ENCODE measurements around the gene ZNF580.

The ZNF580 gene

DNA sequence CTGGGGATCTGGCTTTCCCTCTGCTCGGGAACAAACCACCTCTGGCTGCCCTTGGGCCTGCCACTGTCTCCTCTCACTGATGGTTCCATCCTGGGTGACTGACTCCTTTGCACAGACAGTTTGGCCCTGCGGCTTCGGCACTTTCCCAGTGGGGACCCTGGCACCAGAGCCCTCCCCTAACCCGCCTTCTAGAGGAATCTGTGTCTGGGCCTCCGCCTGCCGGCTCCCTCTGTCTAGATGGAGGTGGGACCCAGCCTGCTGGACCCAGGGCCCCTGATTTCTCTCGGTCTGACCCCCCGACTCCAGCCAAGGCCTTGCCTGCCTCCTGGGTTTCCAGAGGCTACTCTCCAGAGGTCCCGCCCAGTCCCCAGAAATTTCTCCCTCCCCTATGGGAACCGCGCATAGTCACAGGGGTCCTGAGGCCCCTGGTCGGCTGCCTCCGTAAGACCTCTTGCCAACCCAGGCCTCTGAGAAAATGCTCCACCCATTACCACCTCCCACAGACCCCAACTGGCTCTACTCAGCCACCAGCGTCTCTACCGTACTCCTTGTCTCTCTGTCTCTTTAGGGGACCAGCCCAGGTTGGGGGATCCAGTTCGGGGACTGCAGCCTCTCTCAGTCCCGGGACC is 9.9 kb downstream of the ZNF580 start:
- no peak for DNase-seq (ENCODE audit: low spot score)
- Mint-ChIP-seq H3K36me3 (ENCODE audit: low read depth) (peaks cover 13% of the 10 kb centered on the region), H3K27me3 (ENCODE audit: low read depth) (no peaks in the 10 kb centered on the region), H3K4me1 (ENCODE audit: low read depth) (peaks cover 15% of the 10 kb centered on the region), H3K27ac (no peak overlapping the region), H3K4me3 (no peak overlapping the region), H3K9me3 (no peaks in the 10 kb centered on the region)

DNA sequence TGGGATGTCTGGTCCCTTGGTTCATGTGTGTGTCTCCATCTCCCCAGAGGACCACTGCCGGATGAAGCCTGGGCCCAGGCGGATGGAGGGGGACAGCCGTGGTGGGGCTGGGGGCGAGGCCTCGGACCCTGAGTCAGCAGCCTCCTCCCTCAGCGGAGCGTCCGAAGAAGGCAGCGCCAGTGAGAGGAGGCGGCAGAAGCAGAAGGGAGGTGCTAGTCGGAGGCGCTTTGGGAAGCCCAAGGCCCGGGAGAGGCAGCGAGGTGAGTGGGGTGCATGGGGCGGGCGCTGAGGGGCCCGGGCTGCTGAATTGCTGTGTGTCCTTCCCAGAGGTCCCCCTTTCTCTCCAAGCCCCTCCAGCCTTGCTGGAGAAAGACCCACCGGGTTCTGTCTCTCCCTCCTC is 10.4 kb downstream of the ZNF580 start:
- Mint-ChIP-seq H3K9me3 (no peaks in the 10 kb centered on the region), H3K4me1 (ENCODE audit: low read depth) (peaks cover 20% of the 10 kb centered on the region), H3K27ac (no peak overlapping the region), H3K4me3 (no peak overlapping the region), H3K27me3 (ENCODE audit: low read depth) (no peaks in the 10 kb centered on the region), H3K36me3 (ENCODE audit: low read depth) (peaks cover 18% of the 10 kb centered on the region)
- DNase-seq (ENCODE audit: low spot score) = no peak

- H3K27ac Mint-ChIP-seq = peak overlapping the region; percentile 49
- H3K4me3 Mint-ChIP-seq = peak overlapping the region; percentile 46
- no peak for DNase-seq (ENCODE audit: low spot score)
- no peaks in the 10 kb centered on the region for H3K9me3 Mint-ChIP-seq
- peaks cover 26% of the 10 kb centered on the region for H3K4me1 Mint-ChIP-seq (ENCODE audit: low read depth)
- H3K36me3 Mint-ChIP-seq (ENCODE audit: low read depth) = peaks cover 26% of the 10 kb centered on the region
- H3K27me3 Mint-ChIP-seq (ENCODE audit: low read depth) = no peaks in the 10 kb centered on the region
Measured at GRCh38 chr19:55652311-55653128, 11.7 kb downstream of the ZNF580 start.

GRCh38 chr19:55653651-55654322 is 13.0 kb downstream of the ZNF580 start:
- H3K4me1 Mint-ChIP-seq (ENCODE audit: low read depth) = peaks cover 26% of the 10 kb centered on the region
- peak; percentile 98 for DNase-seq (ENCODE audit: low spot score)
- peak overlapping the region; percentile 96 for H3K27ac Mint-ChIP-seq
- no peaks in the 10 kb centered on the region for H3K9me3 Mint-ChIP-seq
- peak overlapping the region; percentile 89 for H3K4me3 Mint-ChIP-seq
- no peaks in the 10 kb centered on the region for H3K27me3 Mint-ChIP-seq (ENCODE audit: low read depth)
- H3K36me3 Mint-ChIP-seq (ENCODE audit: low read depth) = peaks cover 30% of the 10 kb centered on the region

DNA sequence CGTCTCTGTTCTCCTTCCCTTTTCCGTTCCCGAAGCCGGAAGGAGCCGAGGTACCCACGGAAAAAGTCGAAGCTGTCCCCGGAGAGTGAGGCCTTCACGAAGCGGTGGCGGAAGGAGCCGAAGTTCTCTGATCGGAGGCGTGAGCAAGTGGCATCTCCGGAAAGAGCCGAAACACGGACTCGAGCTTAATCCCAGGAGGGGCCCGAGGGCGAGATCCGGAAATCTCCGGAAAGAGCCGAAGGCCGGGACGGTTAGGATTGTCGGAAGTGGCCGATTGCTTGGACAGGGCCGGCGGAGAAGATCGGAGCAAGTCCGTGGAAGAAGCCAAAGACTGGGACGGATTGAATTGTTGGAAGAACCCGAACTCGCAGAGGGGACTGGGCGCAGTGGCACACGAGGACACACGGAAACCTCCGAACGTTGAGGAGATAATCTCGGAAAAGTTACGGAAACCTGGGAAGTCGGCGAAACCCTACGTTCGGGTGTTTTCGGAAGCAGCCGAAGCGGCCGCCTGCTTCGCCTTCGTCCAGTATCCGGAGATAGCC is 13.6 kb downstream of the ZNF580 start:
- Mint-ChIP-seq H3K9me3 (no peaks in the 10 kb centered on the region), H3K4me1 (ENCODE audit: low read depth) (peaks cover 26% of the 10 kb centered on the region), H3K36me3 (ENCODE audit: low read depth) (peaks cover 31% of the 10 kb centered on the region), H3K4me3 (peak overlapping the region; percentile 89), H3K27me3 (ENCODE audit: low read depth) (no peaks in the 10 kb centered on the region), H3K27ac (peak overlapping the region; percentile 96)
- peak; percentile 99 for DNase-seq (ENCODE audit: low spot score)

GRCh38 chr19:55654868-55655647 is 14.3 kb downstream of the ZNF580 start, which contains the start of gene U2AF2:
TSS of gene U2AF2 (plus strand) at chr19:55655035. CDS start at chr19:55655105, 70 bp downstream.
- peak; percentile 89 for DNase-seq (ENCODE audit: low spot score)
- Mint-ChIP-seq H3K36me3 (ENCODE audit: low read depth) (peaks cover 32% of the 10 kb centered on the region), H3K4me3 (peak within 1 kb of the TSS; percentile 91), H3K9me3 (no peaks in the 10 kb centered on the region), H3K27me3 (ENCODE audit: low read depth) (no peaks in the 10 kb centered on the region), H3K27ac (peak within 1 kb of the TSS; percentile 96), H3K4me1 (ENCODE audit: low read depth) (peaks cover 25% of the 10 kb centered on the region)

- peaks cover 35% of the 10 kb centered on the region for H3K36me3 Mint-ChIP-seq (ENCODE audit: low read depth)
- peak overlapping the region; percentile 91 for H3K4me3 Mint-ChIP-seq
- H3K9me3 Mint-ChIP-seq = no peaks in the 10 kb centered on the region
- peaks cover 25% of the 10 kb centered on the region for H3K4me1 Mint-ChIP-seq (ENCODE audit: low read depth)
- H3K27ac Mint-ChIP-seq = peak overlapping the region; percentile 96
- no peaks in the 10 kb centered on the region for H3K27me3 Mint-ChIP-seq (ENCODE audit: low read depth)
- no peak for DNase-seq (ENCODE audit: low spot score)
Measured at GRCh38 chr19:55655648-55656040, 14.8 kb downstream of the ZNF580 start.

DNA sequence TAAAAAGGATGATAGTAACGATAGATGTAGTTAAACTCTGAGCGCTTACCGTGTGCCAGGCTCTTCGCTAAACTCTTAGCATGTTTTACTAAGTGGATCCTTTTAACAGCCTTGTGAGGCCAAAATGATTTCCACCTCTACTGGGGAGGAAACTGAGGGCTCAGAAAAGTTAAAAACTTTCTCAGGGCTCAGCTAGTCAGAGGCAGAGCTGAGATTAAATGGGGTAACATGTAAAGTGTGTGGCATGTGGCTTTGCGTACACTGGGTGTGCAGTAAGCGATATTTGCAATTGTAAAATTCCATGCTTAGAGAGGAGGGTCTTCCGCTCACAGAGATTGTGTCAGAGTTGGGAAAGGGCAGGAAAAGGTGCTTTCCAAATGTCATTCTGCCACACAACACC is 15.8 kb downstream of the ZNF580 start:
- H3K27me3 Mint-ChIP-seq (ENCODE audit: low read depth) = no peaks in the 10 kb centered on the region
- peak overlapping the region; percentile 91 for H3K4me3 Mint-ChIP-seq
- H3K27ac Mint-ChIP-seq = peak overlapping the region; percentile 96
- H3K9me3 Mint-ChIP-seq = no peaks in the 10 kb centered on the region
- H3K4me1 Mint-ChIP-seq (ENCODE audit: low read depth) = peaks cover 25% of the 10 kb centered on the region
- DNase-seq (ENCODE audit: low spot score) = no peak
- H3K36me3 Mint-ChIP-seq (ENCODE audit: low read depth) = peaks cover 36% of the 10 kb centered on the region

- peaks cover 24% of the 10 kb centered on the region for H3K4me1 Mint-ChIP-seq (ENCODE audit: low read depth)
- no peak for DNase-seq (ENCODE audit: low spot score)
- H3K4me3 Mint-ChIP-seq = peak overlapping the region; percentile 91
- H3K36me3 Mint-ChIP-seq (ENCODE audit: low read depth) = peaks cover 42% of the 10 kb centered on the region
- H3K27me3 Mint-ChIP-seq (ENCODE audit: low read depth) = no peaks in the 10 kb centered on the region
- H3K9me3 Mint-ChIP-seq = no peaks in the 10 kb centered on the region
- peak overlapping the region; percentile 63 for H3K27ac Mint-ChIP-seq
Measured at GRCh38 chr19:55656988-55657747, 16.4 kb downstream of the ZNF580 start.

- no peak for DNase-seq (ENCODE audit: low spot score)
- no peak overlapping the region for H3K4me3 Mint-ChIP-seq
- no peak overlapping the region for H3K27ac Mint-ChIP-seq
- H3K9me3 Mint-ChIP-seq = no peaks in the 10 kb centered on the region
- H3K36me3 Mint-ChIP-seq (ENCODE audit: low read depth) = peaks cover 58% of the 10 kb centered on the region
- peaks cover 24% of the 10 kb centered on the region for H3K4me1 Mint-ChIP-seq (ENCODE audit: low read depth)
- H3K27me3 Mint-ChIP-seq (ENCODE audit: low read depth) = no peaks in the 10 kb centered on the region
Measured at GRCh38 chr19:55658846-55659459, 18.2 kb downstream of the ZNF580 start.

DNA sequence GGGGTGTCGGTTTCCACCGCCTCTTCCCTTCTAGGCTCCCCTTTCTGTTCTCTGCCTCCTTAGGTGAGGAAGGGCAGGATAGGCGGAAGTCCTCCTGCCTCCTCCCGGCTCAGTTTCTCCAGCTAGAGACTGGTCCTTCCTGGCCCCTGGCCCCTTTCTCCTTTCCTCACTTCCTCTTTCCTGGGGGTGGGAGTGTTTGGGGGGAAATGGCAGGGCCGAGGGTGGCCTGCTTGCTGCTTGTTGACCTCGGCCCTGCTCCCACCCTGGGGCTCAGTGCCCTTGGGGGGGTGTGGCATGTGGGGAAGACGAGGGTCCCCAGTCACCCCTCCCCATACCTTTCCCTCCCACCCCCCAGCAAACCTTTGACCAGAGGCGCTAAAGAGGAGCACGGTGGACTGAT is 19.0 kb downstream of the ZNF580 start:
- no peak for DNase-seq (ENCODE audit: low spot score)
- Mint-ChIP-seq H3K4me3 (no peak overlapping the region), H3K9me3 (no peaks in the 10 kb centered on the region), H3K27ac (no peak overlapping the region), H3K4me1 (ENCODE audit: low read depth) (peaks cover 24% of the 10 kb centered on the region), H3K36me3 (ENCODE audit: low read depth) (peaks cover 64% of the 10 kb centered on the region), H3K27me3 (ENCODE audit: low read depth) (no peaks in the 10 kb centered on the region)

DNA sequence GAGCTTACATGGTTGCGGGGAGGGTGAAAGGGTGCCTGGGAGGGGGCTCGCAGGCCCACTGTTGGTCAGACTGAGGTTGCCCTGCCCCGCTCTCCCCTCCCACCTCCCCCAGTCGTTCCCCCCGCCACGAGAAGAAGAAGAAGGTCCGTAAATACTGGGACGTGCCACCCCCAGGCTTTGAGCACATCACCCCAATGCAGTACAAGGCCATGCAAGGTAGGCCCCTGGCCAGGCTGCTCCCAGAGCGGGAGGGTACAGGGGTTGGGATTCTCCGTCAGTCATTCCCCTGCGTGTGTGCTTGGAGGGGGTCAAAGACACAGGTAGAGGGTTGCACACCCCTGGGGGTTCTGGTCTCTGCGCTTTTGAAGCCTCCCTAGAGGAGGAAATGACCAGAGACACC is 19.6 kb downstream of the ZNF580 start:
- Mint-ChIP-seq H3K9me3 (no peaks in the 10 kb centered on the region), H3K27me3 (ENCODE audit: low read depth) (no peaks in the 10 kb centered on the region), H3K4me3 (no peak overlapping the region), H3K27ac (no peak overlapping the region), H3K4me1 (ENCODE audit: low read depth) (peaks cover 24% of the 10 kb centered on the region), H3K36me3 (ENCODE audit: low read depth) (peaks cover 65% of the 10 kb centered on the region)
- DNase-seq (ENCODE audit: low spot score) = no peak
